ENCODE results near the gene POLR3E.

POLR3E gene

GRCh38 chr16:22314661-22315626 is 17.7 kb downstream of the POLR3E start:
- DNase-seq (ENCODE audit: insufficient read length, low spot score) (no peak), FAIRE-seq (no peak)

DNA sequence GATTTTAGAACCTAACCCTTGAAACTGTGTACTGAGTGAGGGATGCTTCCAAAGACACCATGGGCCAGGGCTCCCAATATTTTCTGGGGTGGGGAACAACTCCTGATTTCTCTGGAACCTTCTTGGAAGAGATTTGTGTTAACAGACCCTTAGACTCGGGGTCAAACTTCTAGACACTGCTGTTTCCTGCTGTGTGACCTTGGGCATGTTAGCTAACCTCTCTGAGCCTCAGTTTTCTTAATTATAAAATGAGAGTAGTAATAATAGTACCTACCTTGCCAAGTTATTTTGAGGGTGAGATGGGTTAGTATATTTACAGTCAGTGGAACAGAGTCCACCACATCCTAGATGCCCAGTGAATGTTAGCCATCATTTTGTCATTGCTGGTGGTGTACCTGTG is 18.8 kb downstream of the POLR3E start:
- FAIRE-seq = no peak
- DNase-seq (ENCODE audit: insufficient read length, low spot score) = no peak

DNA sequence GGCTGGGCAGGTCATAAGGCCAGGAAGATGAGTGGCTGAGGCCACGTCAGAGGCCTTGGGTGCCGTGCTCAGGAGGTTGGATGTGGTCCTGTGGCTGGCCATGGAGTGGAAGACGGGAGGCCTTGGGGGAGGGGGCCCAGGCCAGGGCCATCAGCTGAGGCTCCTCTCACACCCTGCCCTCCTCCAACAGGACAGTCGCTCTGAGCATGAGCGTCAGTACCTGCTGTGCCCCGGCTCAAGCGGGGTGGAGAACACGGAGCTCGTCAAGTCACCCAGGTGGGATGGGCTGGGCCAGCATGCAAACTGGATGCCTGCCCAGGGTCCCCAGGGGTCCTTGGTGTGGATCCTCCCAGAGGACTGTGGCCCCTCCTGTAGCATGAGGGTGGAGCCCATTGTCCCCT is 19.2 kb downstream of the POLR3E start:
- no peak for DNase-seq (ENCODE audit: insufficient read length, low spot score)
- no peak for FAIRE-seq

DNA sequence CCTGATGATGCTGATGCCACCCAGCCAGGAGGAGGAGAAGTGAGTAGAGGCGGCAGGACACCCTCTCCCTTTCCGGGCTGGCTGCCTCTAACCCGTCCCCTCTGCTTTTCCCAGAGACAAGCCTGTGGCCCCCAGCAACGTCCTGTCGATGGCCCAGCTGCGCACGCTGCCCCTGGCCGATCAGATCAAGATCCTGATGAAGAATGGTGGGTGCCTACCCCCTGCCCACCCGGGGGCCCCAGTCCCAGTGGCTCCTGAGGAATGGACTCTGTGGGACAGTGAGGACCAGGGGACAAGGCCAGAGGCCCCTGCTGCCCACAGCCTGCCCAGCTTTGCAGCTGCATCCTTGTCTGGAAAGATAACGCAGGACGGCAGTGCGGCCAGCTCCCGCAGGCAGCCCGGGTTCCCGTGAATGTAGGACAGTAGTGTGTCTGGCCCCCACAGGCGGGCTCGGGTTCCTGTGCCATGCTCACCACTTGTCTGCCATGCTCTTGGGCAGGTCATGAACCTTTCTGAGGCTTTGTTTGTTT is 19.9 kb downstream of the POLR3E start:
- FAIRE-seq = no peak
- DNase-seq (ENCODE audit: insufficient read length, low spot score) = no peak

DNA sequence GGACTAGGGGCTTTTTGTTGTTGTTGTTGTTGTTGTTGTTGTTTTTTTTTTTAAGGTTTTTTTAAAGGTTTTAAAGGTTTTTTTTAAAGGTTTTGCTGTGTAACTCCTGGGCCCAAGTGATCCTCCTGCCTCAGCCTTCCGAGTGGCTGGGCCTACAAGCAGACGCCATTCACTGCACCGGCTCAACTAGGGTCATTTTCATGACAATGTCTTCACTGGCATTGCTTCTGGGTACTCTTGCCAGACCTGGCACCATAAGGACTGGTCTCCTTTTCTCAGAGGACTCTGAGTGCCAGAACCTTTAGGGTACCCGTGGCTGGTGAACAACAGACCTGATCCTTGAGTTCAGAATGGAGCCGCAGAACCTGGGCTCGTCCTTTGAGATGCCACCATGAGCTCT is 20.4 kb downstream of the POLR3E start:
- FAIRE-seq = no peak
- no peak for DNase-seq (ENCODE audit: insufficient read length, low spot score)

- DNase-seq (ENCODE audit: insufficient read length, low spot score) (peak; percentile 27), FAIRE-seq (no peak)
These were observed 21.6 kb downstream of the POLR3E start for GRCh38 chr16:22318690-22319358.

DNA sequence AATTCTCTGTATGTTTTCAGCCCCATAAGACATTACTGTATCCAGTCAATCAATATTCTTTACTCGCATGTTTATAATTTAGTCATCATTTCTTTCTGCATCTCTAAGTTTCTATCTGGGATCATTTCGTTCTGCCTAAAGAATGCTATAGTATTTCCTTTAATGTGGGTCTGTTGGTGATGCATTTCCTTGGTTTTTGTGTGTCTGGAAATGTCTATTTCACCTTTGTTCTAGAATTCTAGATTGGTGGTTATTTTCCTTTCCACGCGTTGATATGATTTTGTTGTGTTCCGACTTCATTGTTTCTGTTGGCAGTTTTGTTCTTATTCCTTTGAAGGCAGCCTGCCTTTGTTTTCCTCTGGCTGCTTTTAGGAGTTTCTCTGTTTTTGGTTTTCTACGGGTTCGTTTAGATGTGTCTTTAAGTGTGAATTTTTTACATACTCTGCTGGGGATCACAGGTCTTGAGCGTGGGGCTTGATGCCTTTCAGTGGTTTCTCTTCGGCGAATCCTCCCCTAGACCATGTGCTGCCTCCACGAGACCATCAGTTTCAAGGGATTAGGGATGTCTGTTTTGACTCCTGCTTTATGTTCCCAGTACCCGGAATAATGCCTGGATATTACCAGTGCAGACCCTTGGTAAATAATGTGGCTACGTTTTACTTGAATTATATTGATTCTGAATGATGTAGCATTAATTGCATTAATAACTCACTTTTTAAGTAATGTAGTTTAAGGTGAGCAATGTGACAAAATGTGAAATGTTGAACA is 23.5 kb downstream of the POLR3E start:
- FAIRE-seq = no peak
- no peak for DNase-seq (ENCODE audit: insufficient read length, low spot score)

DNA sequence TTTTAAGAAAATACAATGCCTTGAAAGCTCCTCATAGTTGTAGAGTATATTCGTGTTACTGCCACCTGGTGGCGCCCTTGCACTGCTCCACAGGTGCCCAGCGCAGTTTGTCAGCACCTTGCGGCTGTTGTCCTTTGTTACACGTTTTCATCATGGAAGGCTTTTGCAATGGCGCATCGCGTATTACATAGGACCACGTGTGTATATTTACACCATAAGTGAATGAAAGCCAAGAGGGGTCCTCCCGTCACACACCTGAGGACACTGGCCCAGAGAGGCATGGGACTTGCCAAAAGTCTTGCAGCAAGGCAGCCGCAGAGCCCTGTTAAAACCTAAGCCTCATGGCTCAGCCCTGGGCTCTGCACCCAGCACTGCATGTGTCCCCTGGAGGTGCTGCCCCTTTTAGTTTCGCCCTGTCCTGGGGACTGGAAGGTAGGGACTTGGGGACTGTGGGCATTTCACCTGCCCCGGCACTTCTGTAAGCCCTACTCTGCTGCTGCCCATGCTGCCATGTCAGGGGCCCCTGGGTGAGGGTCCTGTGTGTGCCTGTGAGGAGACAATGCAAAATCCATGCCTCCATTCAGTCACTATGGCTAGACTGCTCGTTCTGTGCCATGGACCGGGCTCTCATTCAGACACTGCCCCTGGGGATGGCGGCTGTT is 24.3 kb downstream of the POLR3E start:
- DNase-seq (ENCODE audit: insufficient read length, low spot score) = peak; percentile 63
- peak; percentile 54 for FAIRE-seq

DNA sequence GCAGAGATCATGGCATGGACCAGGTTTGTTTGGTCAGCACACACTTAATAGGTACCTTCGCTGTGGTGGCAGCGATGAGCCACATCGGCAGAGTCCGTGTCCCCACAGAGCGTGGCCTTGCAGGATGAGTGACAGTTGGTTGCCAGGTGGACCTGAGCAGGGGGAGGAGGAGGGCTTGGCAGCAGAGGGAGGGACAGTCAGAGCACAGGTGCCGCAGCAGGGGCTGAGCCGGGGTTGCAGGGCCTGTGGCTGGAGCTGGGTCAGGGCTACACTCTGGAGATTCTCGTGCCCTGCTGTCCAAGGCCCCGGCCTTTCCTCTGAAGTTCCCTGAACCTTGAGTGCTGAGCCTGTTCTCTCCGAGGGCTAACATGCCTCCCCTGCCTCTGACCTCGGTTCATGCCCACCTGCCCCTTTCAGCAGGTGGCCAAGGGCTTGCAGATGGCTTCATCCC is 24.8 kb downstream of the POLR3E start:
- FAIRE-seq = no peak
- no peak for DNase-seq (ENCODE audit: insufficient read length, low spot score)

- DNase-seq (ENCODE audit: insufficient read length, low spot score) (no peak), FAIRE-seq (no peak)
These were observed 25.5 kb downstream of the POLR3E start for GRCh38 chr16:22322741-22323140.

- no peak for FAIRE-seq
- DNase-seq (ENCODE audit: insufficient read length, low spot score) = no peak
These were observed 26.2 kb downstream of the POLR3E start for GRCh38 chr16:22323173-22323958.

- no peak for FAIRE-seq
- DNase-seq (ENCODE audit: insufficient read length, low spot score) = no peak
These were observed 27.0 kb downstream of the POLR3E start for GRCh38 chr16:22323959-22324786.

DNA sequence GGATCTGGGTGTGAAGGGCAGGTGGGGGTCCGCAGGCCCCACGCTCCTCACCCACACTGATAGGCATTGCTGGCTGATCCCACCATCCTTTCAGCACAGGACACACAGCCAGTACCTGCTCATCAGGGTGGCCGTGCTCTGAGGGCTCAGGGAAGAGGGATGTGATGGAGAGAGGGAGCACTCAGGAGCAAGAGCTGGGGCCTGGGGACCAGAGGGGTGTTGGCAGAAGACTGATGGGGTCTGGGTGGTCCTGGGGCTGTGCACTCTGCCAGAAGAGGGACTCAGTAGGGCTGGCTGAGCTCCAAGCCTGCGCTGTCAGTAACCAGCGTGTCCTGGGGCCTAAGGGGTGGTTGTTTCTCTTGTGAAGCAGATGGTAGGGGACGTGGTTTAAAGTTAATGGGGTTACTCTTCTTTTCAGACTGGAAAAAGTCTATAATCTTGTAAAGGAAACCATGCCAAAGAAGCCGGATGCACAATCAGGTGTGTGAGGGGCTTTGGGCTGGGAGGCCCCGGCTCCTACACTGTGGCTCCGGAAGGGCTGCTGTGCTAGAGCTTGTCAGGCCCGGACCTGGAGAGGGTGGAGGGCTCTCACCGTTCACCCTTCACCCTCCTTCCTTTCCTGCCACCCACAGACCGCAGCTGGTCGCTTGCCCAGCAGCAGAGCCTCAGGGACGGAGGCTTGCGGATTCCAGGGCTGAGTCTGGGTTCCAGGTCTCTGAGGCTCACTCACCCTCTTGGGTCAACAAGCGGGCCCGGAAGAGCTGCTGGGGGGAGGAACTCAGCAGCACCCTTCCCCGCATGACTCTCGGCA is 27.8 kb downstream of the POLR3E start:
- DNase-seq (ENCODE audit: insufficient read length, low spot score) (no peak), FAIRE-seq (no peak)

DNA sequence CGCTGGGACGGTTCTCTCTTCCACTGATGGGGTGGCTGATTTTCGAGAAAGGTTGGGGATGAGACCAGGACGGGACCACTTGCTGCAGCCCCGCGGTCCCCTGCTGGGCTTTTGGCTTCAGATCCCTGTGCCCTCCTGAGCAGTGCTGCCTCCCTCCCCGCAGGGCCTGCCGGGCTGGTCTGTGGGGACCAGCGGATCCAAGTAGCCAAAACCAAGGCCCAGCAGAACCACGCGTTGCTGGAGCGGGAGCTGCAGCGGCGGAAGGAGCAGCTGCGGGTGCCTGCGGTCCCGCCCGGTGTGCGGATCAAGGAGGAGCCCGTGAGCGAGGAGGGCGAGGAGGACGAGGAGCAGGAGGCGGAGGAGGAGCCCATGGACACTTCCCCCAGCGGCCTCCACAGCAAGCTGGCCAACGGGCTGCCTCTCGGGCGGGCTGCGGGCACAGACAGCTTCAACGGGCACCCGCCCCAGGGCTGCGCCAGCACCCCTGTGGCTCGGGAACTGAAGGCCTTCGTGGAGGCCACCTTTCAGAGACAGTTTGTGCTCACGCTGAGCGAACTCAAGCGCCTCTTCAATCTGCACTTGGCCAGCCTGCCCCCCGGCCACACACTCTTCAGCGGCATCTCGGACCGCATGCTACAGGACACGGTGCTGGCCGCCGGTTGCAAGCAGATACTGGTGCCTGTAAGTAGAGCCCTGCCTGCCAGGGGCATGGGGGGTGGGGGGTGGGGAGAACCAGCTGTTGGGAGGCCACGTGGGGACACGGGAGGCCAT is 28.6 kb downstream of the POLR3E start:
- FAIRE-seq (no peak), DNase-seq (ENCODE audit: insufficient read length, low spot score) (no peak)

DNA sequence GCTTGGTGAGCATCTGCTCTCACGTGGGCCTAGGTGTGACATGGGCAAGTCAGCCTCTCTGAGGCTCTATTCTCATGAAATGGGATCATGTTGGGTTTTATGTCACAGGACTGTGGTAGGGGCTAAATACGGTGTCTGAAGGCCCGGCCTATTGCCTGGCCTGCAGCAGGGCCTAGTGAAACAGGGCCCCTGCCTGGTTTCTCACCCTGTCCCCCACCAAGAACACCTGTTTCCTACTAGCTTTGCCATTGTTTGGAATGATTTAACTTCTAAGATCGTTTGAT is 29.1 kb downstream of the POLR3E start:
- DNase-seq (ENCODE audit: insufficient read length, low spot score) (no peak), FAIRE-seq (no peak)

DNA sequence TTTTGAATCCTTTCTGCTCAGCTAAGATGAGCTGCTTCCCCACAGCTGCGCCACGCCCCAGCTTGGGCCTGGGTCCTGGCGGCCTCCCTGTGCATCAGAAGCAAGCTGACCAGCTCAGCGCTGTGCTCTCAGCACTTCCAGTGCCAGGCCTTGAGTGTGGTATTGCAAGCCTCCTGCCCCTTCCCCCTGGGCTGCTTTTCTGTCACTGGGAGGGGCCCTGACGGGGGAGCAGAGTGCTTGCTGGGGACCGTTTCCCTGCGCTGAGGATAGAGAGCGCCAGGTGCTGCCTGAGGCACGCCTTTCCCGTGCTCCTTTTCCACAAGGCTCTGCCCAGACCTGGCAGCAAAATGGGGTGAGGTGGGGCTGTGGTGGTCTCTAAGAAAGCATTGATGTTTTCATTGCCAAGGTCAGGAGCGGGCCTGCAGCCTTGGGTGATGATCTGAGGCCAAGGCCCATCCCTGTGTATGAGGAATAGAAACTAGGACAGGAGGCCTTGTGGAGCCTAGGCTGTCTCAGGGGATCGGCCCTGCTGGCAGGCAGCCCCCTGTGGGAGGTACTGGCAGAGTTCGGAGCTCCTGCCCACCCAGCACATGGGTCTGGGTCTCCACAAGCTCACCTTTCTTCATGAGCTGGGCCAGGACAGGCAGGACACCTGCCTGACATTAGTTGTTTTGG is 29.7 kb downstream of the POLR3E start:
- FAIRE-seq (no peak), DNase-seq (ENCODE audit: insufficient read length, low spot score) (no peak)

DNA sequence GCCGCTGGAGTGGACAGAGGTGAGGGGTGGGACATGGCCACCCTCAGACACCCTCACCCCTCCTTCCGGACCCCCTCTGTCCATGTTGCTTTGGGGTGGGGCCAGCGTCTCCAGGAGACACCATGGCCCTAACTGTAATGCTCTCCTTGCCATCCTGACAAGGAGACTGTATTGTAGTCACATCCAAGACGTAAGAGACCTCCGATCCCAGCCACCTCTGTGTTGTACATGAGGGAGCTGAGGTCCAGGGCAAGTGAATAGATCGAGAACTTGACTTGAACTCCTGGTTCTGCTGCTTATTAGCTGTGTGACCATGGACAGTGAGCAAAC is 30.2 kb downstream of the POLR3E start:
- no peak for FAIRE-seq

More for the DNA sequence above, 30.2 kb downstream of the POLR3E start:
- no peak for DNase-seq (ENCODE audit: insufficient read length, low spot score)
